WTC11 (cell line): ENCODE data around the gene WNT3. TPM values are rescaled to one million over a fixed set of nuclear protein-coding genes. Genes with fewer than 3 reads are reported as not detected.

Experiments
- ATAC-seq: fragments of 200-7000 bp; cut with Tn5 transposase; 2 replicates; pipeline ENCODE4 v1.10.0; 2021; ENCODE audit warnings: mild to moderate bottlenecking, moderate library complexity
- CTCF ChIA-PET: fragments of 300-600 bp; sonication (Branson Sonifier 250); formaldehyde crosslinking; loops from one replicate; lab custom pipeline; 2021; ENCODE audit warnings: antibody characterized with exemption; lab: Charles Lee
- POLR2A ChIA-PET: fragments of 350-600 bp; sonication (Branson Sonifier 250); formaldehyde crosslinking; loops from one replicate; lab custom pipeline; 2021; ENCODE audit warnings: antibody characterized with exemption; lab: Charles Lee
- DNase-seq: peaks from one replicate; pipeline ENCODE4 v3.0.0; 2021; ENCODE audit warnings: low spot score
- H3K27ac Mint-ChIP-seq: 2 replicates; pipeline ENCODE4 v1.8.0; 2021; ENCODE audit warnings: mixed read lengths
- H3K27me3 Mint-ChIP-seq: 2 replicates; pipeline ENCODE4 v1.8.0; 2021; ENCODE audit warnings: low read depth, mild to moderate bottlenecking, moderate library complexity, mixed read lengths
- H3K36me3 Mint-ChIP-seq: 2 replicates; pipeline ENCODE4 v1.8.0; 2021; ENCODE audit warnings: mixed read lengths
- H3K4me1 Mint-ChIP-seq: 2 replicates; pipeline ENCODE4 v1.8.0; 2022; ENCODE audit warnings: mixed read lengths
- H3K4me3 Mint-ChIP-seq: 2 replicates; pipeline ENCODE4 v1.8.0; 2021; ENCODE audit warnings: mild to moderate bottlenecking, moderate library complexity, mixed read lengths
- H3K9me3 Mint-ChIP-seq: 2 replicates; pipeline ENCODE4 v1.8.0; 2021; ENCODE audit warnings: mixed read lengths
- ATF6 ChIP-seq: sonication (generic); formaldehyde crosslinking; IDR thresholded peaks from 2 replicates; pipeline ENCODE4 v1.8.1; 2023; ENCODE audit warnings: mild to moderate bottlenecking, missing genetic modification reagents
- CREM ChIP-seq: sonication (generic); formaldehyde crosslinking; IDR thresholded peaks from 2 replicates; pipeline ENCODE4 v1.8.1; 2022; ENCODE audit warnings: mild to moderate bottlenecking, missing genetic modification reagents, moderate library complexity
- GABPB1 ChIP-seq: sonication (generic); formaldehyde crosslinking; IDR thresholded peaks from 2 replicates; pipeline ENCODE4 v1.8.1; 2023; ENCODE audit warnings: mild to moderate bottlenecking, missing genetic modification reagents
- GRHL2 ChIP-seq: fragments of 250-450 bp; sonication (Bioruptor Pico); IDR thresholded peaks from 2 replicates; pipeline ENCODE4 v1.8.0; 2022; ENCODE audit warnings: mild to moderate bottlenecking, moderate library complexity; ENCODE audit not compliant: insufficient replicate concordance, severe bottlenecking
- IRF2 ChIP-seq: sonication (generic); formaldehyde crosslinking; IDR thresholded peaks from 2 replicates; pipeline ENCODE4 v1.8.0; 2022; ENCODE audit warnings: low read depth, missing genetic modification reagents, borderline replicate concordance
- JAZF1 ChIP-seq: fragments of 250-450 bp; sonication (Bioruptor Pico); IDR thresholded peaks from 2 replicates; pipeline ENCODE4 v1.9.0; 2021; ENCODE audit warnings: moderate library complexity, mild to moderate bottlenecking, inconsistent platforms
- KAT7 ChIP-seq: sonication (generic); formaldehyde crosslinking; IDR thresholded peaks from 2 replicates; pipeline ENCODE4 v1.8.1; 2023; ENCODE audit warnings: missing genetic modification reagents, mild to moderate bottlenecking, borderline replicate concordance
- MAX ChIP-seq: sonication (generic); formaldehyde crosslinking; IDR thresholded peaks from 2 replicates; pipeline ENCODE4 v1.8.0; 2022; ENCODE audit warnings: mild to moderate bottlenecking, missing genetic modification reagents
- RELA ChIP-seq: sonication (generic); formaldehyde crosslinking; IDR thresholded peaks from 2 replicates; pipeline ENCODE4 v1.8.1; 2022; ENCODE audit warnings: missing genetic modification reagents, mild to moderate bottlenecking, borderline replicate concordance
- SMAD3 ChIP-seq: sonication (generic); formaldehyde crosslinking; IDR thresholded peaks from 2 replicates; pipeline ENCODE4 v1.8.0; 2022; ENCODE audit warnings: missing genetic modification reagents, mild to moderate bottlenecking, borderline replicate concordance
- SOX15 ChIP-seq: fragments of 250-450 bp; sonication (Bioruptor Pico); IDR thresholded peaks from 2 replicates; pipeline ENCODE4 v1.9.0; 2021; ENCODE audit warnings: mild to moderate bottlenecking
- SP1 ChIP-seq: sonication (generic); formaldehyde crosslinking; conservative IDR thresholded peaks from 2 replicates; pipeline ENCODE4 v1.8.1; 2022; ENCODE audit warnings: missing genetic modification reagents
- TCF7 ChIP-seq: sonication (generic); formaldehyde crosslinking; IDR thresholded peaks from 2 replicates; pipeline ENCODE4 v1.8.0; 2022; ENCODE audit warnings: mild to moderate bottlenecking, low read depth, missing genetic modification reagents, moderate library complexity
- TEAD4 ChIP-seq: sonication (generic); formaldehyde crosslinking; IDR thresholded peaks from 2 replicates; pipeline ENCODE4 v1.8.0; 2022; ENCODE audit warnings: mild to moderate bottlenecking, missing genetic modification reagents
- ZNF232 ChIP-seq: sonication (generic); formaldehyde crosslinking; IDR thresholded peaks from 2 replicates; pipeline ENCODE4 v1.8.0; 2022; ENCODE audit warnings: mild to moderate bottlenecking, missing genetic modification reagents
- ZNF317 ChIP-seq: sonication (generic); formaldehyde crosslinking; IDR thresholded peaks from 2 replicates; pipeline ENCODE4 v1.8.1; 2023; ENCODE audit warnings: low read depth, mild to moderate bottlenecking, moderate library complexity, missing genetic modification reagents, borderline replicate concordance
- ZNF416 ChIP-seq: fragments of 250-450 bp; sonication (Bioruptor Pico); IDR thresholded peaks from 2 replicates; pipeline ENCODE4 v1.9.0; 2021; ENCODE audit warnings: mild to moderate bottlenecking, inconsistent platforms
- total RNA-seq: library from RNA; stranded (reverse); gene quantifications from 3 replicates; pipeline ENCODE4 v1.2.3, GENCODE V29; 2021
- TF ChIP-seq, protein P1 (sequence below): sonication (generic); formaldehyde crosslinking; IDR thresholded peaks from 2 replicates; pipeline ENCODE4 v1.8.1; 2022; ENCODE audit warnings: low read depth, missing genetic modification reagents, borderline replicate concordance
- TF ChIP-seq, protein P2 (sequence below): sonication (generic); formaldehyde crosslinking; IDR thresholded peaks from 2 replicates; pipeline ENCODE4 v1.8.1; 2022; ENCODE audit warnings: missing genetic modification reagents, borderline replicate concordance
- TF ChIP-seq, protein P3 (sequence below): fragments of 250-450 bp; sonication (Bioruptor Pico); IDR thresholded peaks from 2 replicates; pipeline ENCODE4 v1.9.0; 2021; ENCODE audit warnings: mild to moderate bottlenecking

The WNT3 gene
- total RNA-seq, 1 experiment from 2014 or later = 14.1 TPM

GRCh38 chr17:46796524-46796923 is 22.0 kb downstream of the WNT3 start:
- ChIA-PET POLR2A (no interaction called here), CTCF (interaction anchor here (0.8 to 1.1 kb wide), 2 partner anchors 40 to 45 kb away, joined by 3 read pairs; no protein-coding TSS in a partner anchor)
- TF ChIP-seq SOX15 (no peak), IRF2 (no peak), SMAD3 (CRISPR knock-in tag) (no peak), ZNF317 (CRISPR knock-in tag) (no peak), CREM (CRISPR knock-in tag) (no peak)
- no peak for DNase-seq
- H3K27me3 Mint-ChIP-seq = peaks cover 8% of the 10 kb centered on the region
- peaks cover 14% of the 10 kb centered on the region for H3K4me1 Mint-ChIP-seq
- 0 out of 2 replicates have a peak, but pooled peaks cover 3% of the 10 kb centered on the region for H3K36me3 Mint-ChIP-seq
- H3K9me3 Mint-ChIP-seq = no peaks in the 10 kb centered on the region
- no peak for ATAC-seq
- no peak overlapping the region for H3K27ac Mint-ChIP-seq
- H3K4me3 Mint-ChIP-seq = no peak overlapping the region

- TF ChIP-seq TCF7 = no peak
- TF ChIP-seq ATF6 (CRISPR knock-in tag) = no peak
- TF ChIP-seq ZNF232 (CRISPR knock-in tag) = no peak
- TF ChIP-seq JAZF1 (CRISPR knock-in tag) = no peak
- peaks cover 13% of the 10 kb centered on the region for H3K27me3 Mint-ChIP-seq
- CTCF ChIA-PET = interaction anchor here (1.1 kb wide), 1 partner anchor 40 kb away, joined by 3 read pairs; no protein-coding TSS in a partner anchor
These were observed 22.4 kb downstream of the WNT3 start for GRCh38 chr17:46796084-46796483.

GRCh38 chr17:46795379-46795952 is 23.0 kb downstream of the WNT3 start:
- Mint-ChIP-seq H3K4me1 (peaks cover 23% of the 10 kb centered on the region), H3K36me3 (peaks cover 3% of the 10 kb centered on the region), H3K27me3 (peaks cover 19% of the 10 kb centered on the region), H3K9me3 (no peaks in the 10 kb centered on the region), H3K4me3 (no peak overlapping the region), H3K27ac (no peak overlapping the region)
- ATAC-seq (no peak), DNase-seq (no peak)
- POLR2A ChIA-PET = no interaction called here
- TF ChIP-seq RELA (CRISPR knock-in tag) (no peak), SP1 (CRISPR knock-in tag) (no peak), ZNF416 (CRISPR knock-in tag) (no peak), GABPB1 (peak; percentile 92), KAT7 (no peak)
- TF ChIP-seq, protein P1, sequence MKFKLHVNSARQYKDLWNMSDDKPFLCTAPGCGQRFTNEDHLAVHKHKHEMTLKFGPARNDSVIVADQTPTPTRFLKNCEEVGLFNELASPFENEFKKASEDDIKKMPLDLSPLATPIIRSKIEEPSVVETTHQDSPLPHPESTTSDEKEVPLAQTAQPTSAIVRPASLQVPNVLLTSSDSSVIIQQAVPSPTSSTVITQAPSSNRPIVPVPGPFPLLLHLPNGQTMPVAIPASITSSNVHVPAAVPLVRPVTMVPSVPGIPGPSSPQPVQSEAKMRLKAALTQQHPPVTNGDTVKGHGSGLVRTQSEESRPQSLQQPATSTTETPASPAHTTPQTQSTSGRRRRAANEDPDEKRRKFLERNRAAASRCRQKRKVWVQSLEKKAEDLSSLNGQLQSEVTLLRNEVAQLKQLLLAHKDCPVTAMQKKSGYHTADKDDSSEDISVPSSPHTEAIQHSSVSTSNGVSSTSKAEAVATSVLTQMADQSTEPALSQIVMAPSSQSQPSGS (CRISPR knock-in tag) = no peak
- CTCF ChIA-PET = interaction anchor here (1.1 to 1.4 kb wide), 2 partner anchors 15 to 41 kb away, joined by 3 to 4 read pairs; no protein-coding TSS in a partner anchor

More at GRCh38 chr17:46796084-46796483, 22.4 kb downstream of the WNT3 start:
- Mint-ChIP-seq H3K4me1 (peaks cover 17% of the 10 kb centered on the region), H3K27ac (no peak overlapping the region), H3K4me3 (no peak overlapping the region), H3K9me3 (no peaks in the 10 kb centered on the region), H3K36me3 (0 out of 2 replicates have a peak, but pooled peaks cover 3% of the 10 kb centered on the region)
- no peak for DNase-seq
- ATAC-seq = no peak
- POLR2A ChIA-PET = no interaction called here

DNA sequence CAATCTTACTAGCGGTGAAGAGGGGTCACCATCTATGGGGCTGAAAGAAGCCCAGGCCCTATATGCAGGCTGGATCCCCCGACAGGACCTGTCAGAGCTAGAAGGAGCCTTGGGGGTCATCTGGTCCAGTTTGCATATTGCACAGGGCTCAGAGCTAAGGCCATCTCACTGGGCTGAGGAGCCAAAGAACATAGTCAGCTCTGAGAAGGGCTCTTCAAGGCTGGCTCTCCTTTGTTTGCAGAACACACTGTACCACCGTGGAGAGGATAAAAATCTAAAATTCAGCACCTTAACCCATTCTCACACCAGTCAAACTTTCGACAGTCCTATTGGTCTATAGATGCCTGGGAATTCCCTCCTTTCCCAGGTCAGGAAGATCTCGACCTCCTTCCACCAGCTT is 24.2 kb downstream of the WNT3 start:
- TF ChIP-seq SMAD3 (CRISPR knock-in tag) = no peak
- no peak for TF ChIP-seq ZNF232 (CRISPR knock-in tag)
- no peak for TF ChIP-seq RELA (CRISPR knock-in tag)
- no peak for TF ChIP-seq SOX15
- TF ChIP-seq MAX (CRISPR knock-in tag) = no peak
- no peak for TF ChIP-seq TEAD4 (CRISPR knock-in tag)
- TF ChIP-seq IRF2 = no peak
- TF ChIP-seq, protein P2, sequence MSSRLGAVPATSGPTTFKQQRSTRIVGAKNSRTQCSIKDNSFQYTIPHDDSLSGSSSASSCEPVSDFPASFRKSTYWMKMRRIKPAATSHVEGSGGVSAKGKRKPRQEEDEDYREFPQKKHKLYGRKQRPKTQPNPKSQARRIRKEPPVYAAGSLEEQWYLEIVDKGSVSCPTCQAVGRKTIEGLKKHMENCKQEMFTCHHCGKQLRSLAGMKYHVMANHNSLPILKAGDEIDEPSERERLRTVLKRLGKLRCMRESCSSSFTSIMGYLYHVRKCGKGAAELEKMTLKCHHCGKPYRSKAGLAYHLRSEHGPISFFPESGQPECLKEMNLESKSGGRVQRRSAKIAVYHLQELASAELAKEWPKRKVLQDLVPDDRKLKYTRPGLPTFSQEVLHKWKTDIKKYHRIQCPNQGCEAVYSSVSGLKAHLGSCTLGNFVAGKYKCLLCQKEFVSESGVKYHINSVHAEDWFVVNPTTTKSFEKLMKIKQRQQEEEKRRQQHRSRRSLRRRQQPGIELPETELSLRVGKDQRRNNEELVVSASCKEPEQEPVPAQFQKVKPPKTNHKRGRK (CRISPR knock-in tag) = no peak
- TF ChIP-seq, protein P3, sequence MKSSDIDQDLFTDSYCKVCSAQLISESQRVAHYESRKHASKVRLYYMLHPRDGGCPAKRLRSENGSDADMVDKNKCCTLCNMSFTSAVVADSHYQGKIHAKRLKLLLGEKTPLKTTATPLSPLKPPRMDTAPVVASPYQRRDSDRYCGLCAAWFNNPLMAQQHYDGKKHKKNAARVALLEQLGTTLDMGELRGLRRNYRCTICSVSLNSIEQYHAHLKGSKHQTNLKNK (CRISPR knock-in tag) = no peak
- no peak for TF ChIP-seq GRHL2 (CRISPR knock-in tag)
- H3K36me3 Mint-ChIP-seq = peaks cover 10% of the 10 kb centered on the region
- H3K27me3 Mint-ChIP-seq = peaks cover 31% of the 10 kb centered on the region
- H3K9me3 Mint-ChIP-seq = peaks cover 8% of the 10 kb centered on the region
- ATAC-seq = no peak
- ChIA-PET POLR2A (interaction anchor here (0.7 kb wide), 1 partner anchor 140 kb away, joined by 7 read pairs; no protein-coding TSS in a partner anchor), CTCF (interaction anchor here (0.6 to 1.4 kb wide), 3 partner anchors 13 to 979 kb away, joined by 3 to 4 read pairs (median 3); no protein-coding TSS in a partner anchor)
- H3K4me1 Mint-ChIP-seq = peaks cover 28% of the 10 kb centered on the region
- no peak for DNase-seq
- H3K4me3 Mint-ChIP-seq = no peak overlapping the region
- no peak overlapping the region for H3K27ac Mint-ChIP-seq
